K562 (cell line): ENCODE results near the gene MPIG6B. TPM values are rescaled to one million over a fixed set of nuclear protein-coding genes. Genes with fewer than 3 reads are reported as not detected.

Source experiments
- ATAC-seq: fragments of 200-7000 bp; cut with Tn5 transposase; 3 replicates; pipeline ENCODE4 v1.9.1; 2020; ENCODE audit warnings: moderate library complexity
- BruUV-seq: library from RNA; stranded (reverse); fragments of 400-500 nt; replicated peaks from 2 replicates; lab custom pipeline; 2021; lab: Mats Ljungman, UMichigan
- CTCF ChIA-PET: fragments of 300-600 bp; formaldehyde crosslinking; extraction: SDS; loops from one replicate; lab custom pipeline; 2021; ENCODE audit warnings: low intra/inter-chr PET ratio; lab: Yijun Ruan, JAX
- POLR2A ChIA-PET: fragments of 300-600, 350-650 bp; sonication (Branson Sonifier 250); formaldehyde crosslinking; extraction: SDS; loops from one replicate; lab custom pipeline; 2021; ENCODE audit warnings: antibody characterized with exemption, inconsistent platforms; lab: Yijun Ruan, JAX
- DNase-seq, 4 experiments: peaks; one replicate each; pipeline versions ENCODE4 v3.0.0 to v3.0.0-alpha.2; 2011 to 2018; ENCODE audit warnings: low spot score in 3 of 4, mixed read lengths in 3 of 4; ENCODE audit errors: extremely low read depth in 1 of 4
- FAIRE-seq: peaks from 2 replicates; lab custom pipeline; 2011; peaks lifted over from hg19 to GRCh38; lab: Jason Lieb, UNC
- H2AFZ ChIP-seq: 2 replicates; pipeline ENCODE4 v1.6.0; 2011; ENCODE audit warnings: low read depth, low read length, control low read depth, inconsistent platforms
- H3K27ac ChIP-seq: fragments of 200-600 bp; 3 replicates; pipeline ENCODE4 v1.8.0; 2011; ENCODE audit warnings: low read depth, mild to moderate bottlenecking, control low read depth, inconsistent platforms, low read length, moderate library complexity, mixed read lengths; ENCODE audit errors: extremely low read depth
- H3K27me3 ChIP-seq, 2 experiments: fragments of 300-600 bp in 1 of 2; 2 replicates in 1 of 2; 3 replicates in 1 of 2; pipeline versions ENCODE4 v1.6.0 to v1.8.0; 2011; ENCODE audit warnings: inconsistent platforms in 2 of 2, low read length in 2 of 2, mild to moderate bottlenecking in 1 of 2, mixed read lengths in 1 of 2, moderate library complexity in 1 of 2; ENCODE audit not compliant: control insufficient read depth in 2 of 2, insufficient read depth in 2 of 2
- H3K36me3 ChIP-seq: fragments of 300-600 bp; 3 replicates; pipeline ENCODE4 v1.8.0; 2011; ENCODE audit warnings: mild to moderate bottlenecking, low read length, inconsistent platforms; ENCODE audit not compliant: control insufficient read depth, insufficient read depth
- H3K4me1 ChIP-seq, 2 experiments: fragments of 200-600 bp in 1 of 2; replicated peaks in 1 of 2; 2 replicates in 1 of 2; 3 replicates in 1 of 2; pipeline versions ENCODE4 v1.5.1 to v1.8.0; 2011; ENCODE audit warnings: inconsistent platforms in 2 of 2, low read length in 2 of 2, mild to moderate bottlenecking in 1 of 2, mixed read lengths in 1 of 2, moderate library complexity in 1 of 2; ENCODE audit not compliant: control insufficient read depth in 2 of 2, insufficient read depth in 2 of 2
- H3K4me2 ChIP-seq: 2 replicates; pipeline ENCODE4 v1.6.1; 2011; ENCODE audit warnings: low read length, control low read depth, inconsistent platforms, mixed read lengths; ENCODE audit not compliant: insufficient read depth
- H3K4me3 ChIP-seq: fragments of 200-600 bp; sonication (generic), shearing (Covaris generic); 2 replicates; pipeline ENCODE4 v1.5.1; 2016; ENCODE audit warnings: control low read depth, inconsistent platforms
- H3K79me2 ChIP-seq: fragments of 200-600 bp; 3 replicates; pipeline ENCODE4 v1.8.0; 2011; ENCODE audit warnings: low read length, inconsistent platforms; ENCODE audit not compliant: control insufficient read depth, insufficient read depth
- H3K9ac ChIP-seq, 2 experiments: 2 replicates each; pipeline versions ENCODE4 v1.6.0 to v1.6.1; 2011; ENCODE audit warnings: low read depth in 2 of 2, low read length in 2 of 2, control low read depth in 1 of 2, inconsistent platforms in 1 of 2, mild to moderate bottlenecking in 1 of 2, mixed read lengths in 1 of 2; ENCODE audit not compliant: insufficient read depth in 1 of 2
- H3K9me1 ChIP-seq: one replicate; pipeline ENCODE4 v1.6.0; 2011; ENCODE audit warnings: inconsistent platforms, mild to moderate bottlenecking, low read length, moderate library complexity; ENCODE audit not compliant: control insufficient read depth, insufficient read depth
- H3K9me3 ChIP-seq: replicated peaks from 2 replicates; pipeline ENCODE4 v1.5.1; 2011; ENCODE audit warnings: low read depth, low read length, inconsistent platforms; ENCODE audit not compliant: control insufficient read depth, insufficient read depth
- H4K20me1 ChIP-seq: replicated peaks from 2 replicates; pipeline ENCODE4 v1.6.1; 2011; ENCODE audit warnings: low read length, inconsistent platforms, mixed read lengths; ENCODE audit not compliant: control insufficient read depth, insufficient read depth
- ARID1B ChIP-seq: fragments of 450-650 bp; IDR thresholded peaks from 2 replicates; pipeline ENCODE4 v1.6.1; 2016; ENCODE audit warnings: antibody characterized with exemption, mild to moderate bottlenecking, inconsistent platforms
- CBFA2T3 ChIP-seq: fragments of 450-650 bp; IDR thresholded peaks from 2 replicates; pipeline ENCODE4 v1.6.1; 2017
- ETV5 ChIP-seq: sonication (generic); formaldehyde crosslinking; IDR thresholded peaks from 2 replicates; pipeline ENCODE4 v1.4.0; 2020; ENCODE audit warnings: low read depth, mild to moderate bottlenecking, missing genetic modification reagents
- HDAC1 ChIP-seq, 2 experiments: fragments of 450-650 bp; IDR thresholded peaks; 2 replicates each; pipeline ENCODE4 v1.6.1; 2016 to 2017; ENCODE audit warnings: inconsistent platforms in 1 of 2, mild to moderate bottlenecking in 1 of 2, moderate library complexity in 1 of 2
- HDAC6 ChIP-seq: IDR thresholded peaks from 2 replicates; pipeline ENCODE4 v1.6.1; 2012; ENCODE audit warnings: low read depth, mild to moderate bottlenecking, control low read depth, inconsistent platforms, low read length, moderate library complexity
- HMGXB4 ChIP-seq: sonication (generic); formaldehyde crosslinking; IDR thresholded peaks from 2 replicates; pipeline ENCODE4 v1.8.1; 2023; ENCODE audit warnings: mild to moderate bottlenecking, missing genetic modification reagents
- JUND ChIP-seq, 2 experiments: IDR thresholded peaks; 2 replicates in 1 of 2; 3 replicates in 1 of 2; pipeline ENCODE4 v1.6.1; 2011; ENCODE audit warnings: borderline replicate concordance in 2 of 2, low read depth in 2 of 2, low read length in 2 of 2, improper control_type of control experiment in 1 of 2, missing biosample characterization in 1 of 2, missing genetic modification characterization in 1 of 2, missing genetic modification reagents in 1 of 2
- MECOM ChIP-seq: fragments of 250-450 bp; sonication (Bioruptor Pico); IDR thresholded peaks from 2 replicates; pipeline ENCODE4 v1.8.0; 2022; ENCODE audit warnings: inconsistent platforms
- MEF2D ChIP-seq: conservative IDR thresholded peaks from 2 replicates; pipeline ENCODE4 v1.6.1; 2016; ENCODE audit warnings: low read depth, missing genetic modification characterization, missing compliant biosample characterization
- NFATC3 ChIP-seq: fragments of 450-650 bp; IDR thresholded peaks from 2 replicates; pipeline ENCODE4 v1.6.1; 2017; ENCODE audit warnings: mild to moderate bottlenecking
- NFXL1 ChIP-seq: fragments of 450-650 bp; formaldehyde crosslinking; IDR thresholded peaks from 2 replicates; pipeline ENCODE4 v1.4.0; 2021; ENCODE audit warnings: mild to moderate bottlenecking
- PCBP2 ChIP-seq: fragments of 200-400 bp; formaldehyde crosslinking; IDR thresholded peaks from 2 replicates; pipeline ENCODE4 v1.6.1; 2018; ENCODE audit warnings: low read length, low read depth, mild to moderate bottlenecking, moderate library complexity; ENCODE audit not compliant: poor library complexity, severe bottlenecking
- RB1 ChIP-seq: fragments of 450-650 bp; IDR thresholded peaks from 2 replicates; pipeline ENCODE4 v1.6.1; 2017; ENCODE audit warnings: low read depth, mild to moderate bottlenecking
- SMARCA4 ChIP-seq: fragments of 450-650 bp; IDR thresholded peaks from 2 replicates; pipeline ENCODE4 v1.6.1; 2016
- SRF ChIP-seq, 2 experiments: fragments of 250-450, 450-650 bp in 1 of 2; sonication (Bioruptor Pico) in 1 of 2; sonication (generic) in 1 of 2; formaldehyde crosslinking; IDR thresholded peaks; 2 replicates each; pipeline versions ENCODE4 v1.5.0 to v1.5.1; 2020 to 2022; ENCODE audit warnings: mild to moderate bottlenecking in 1 of 2, missing genetic modification reagents in 1 of 2
- ZFX ChIP-seq: sonication (generic); formaldehyde crosslinking; IDR thresholded peaks from 2 replicates; pipeline ENCODE4 v1.8.0; 2022; ENCODE audit warnings: mild to moderate bottlenecking, missing genetic modification reagents, moderate library complexity
- ZNF143 ChIP-seq: sonication (generic); formaldehyde crosslinking; IDR thresholded peaks from 2 replicates; pipeline ENCODE4 v1.9.0; 2022; ENCODE audit warnings: mild to moderate bottlenecking, missing genetic modification reagents
- ZNF263 ChIP-seq: sonication (generic); formaldehyde crosslinking; IDR thresholded peaks from 2 replicates; pipeline ENCODE4 v1.8.0; 2022; ENCODE audit warnings: mild to moderate bottlenecking, missing genetic modification reagents, borderline replicate concordance
- ZNF551 ChIP-seq: fragments of 250-450 bp; sonication (Bioruptor Pico); IDR thresholded peaks from 2 replicates; pipeline ENCODE4 v1.5.0; 2021; ENCODE audit warnings: mild to moderate bottlenecking, moderate library complexity
- WGBS: fragments of 100-300 bp; shearing (Covaris generic); methylation state at CpG from one replicate; pipeline ENCODE4 v1.1.6; 2016; ENCODE audit warnings: low coverage, mixed read lengths; ENCODE audit not compliant: insufficient coverage; ENCODE audit errors: missing lambda C conversion rate; 5-methylcytosine and 5-hydroxymethylcytosine counted together
- in situ Hi-C: fragments of 300-500 bp; cut with MboI; formaldehyde crosslinking; loops from 4 replicates; pipeline ENCODE4 v1.15.0; 2018; ENCODE audit warnings: inconsistent platforms, mixed read lengths
- intact Hi-C: fragments of 100-400 bp; cut with micrococcal nuclease; formaldehyde crosslinking; loops from 2 replicates; pipeline ENCODE4 v1.14.2; 2022
- polyA plus RNA-seq, 8 experiments: library from polyadenylated mRNA; depleted of rRNA in 4 of 8; stranded (reverse) in 5 of 8; unstranded in 3 of 8; fragments of >200 nt; fragmentation: Nextera tagmentation in 2 of 8; fragmentation: Illumina TruSeq in 1 of 8; extraction: Ambion mirVana in 2 of 8; extraction: Trizol in 1 of 8; gene quantifications; 2 replicates each; pipeline versions ENCODE4 v1.2.1 to v1.2.3, GENCODE V29; 2011 to 2014; ENCODE audit warnings: inconsistent platforms in 1 of 8, missing spikeins in 1 of 8
- total RNA-seq, 7 experiments: library from RNA; depleted of rRNA in 6 of 7; stranded (reverse); fragments of >200 nt in 6 of 7; fragmentation: Illumina TruSeq in 2 of 7; extraction: Trizol in 2 of 7; gene quantifications; 2 replicates each; pipeline versions ENCODE4 v1.2.1 to v1.2.3, GENCODE V29; 2011 to 2021; ENCODE audit warnings: low replicate concordance in 1 of 7
- TF ChIP-seq, protein P1 (sequence below): fragments of 150-350 bp; conservative IDR thresholded peaks from 2 replicates; pipeline ENCODE4 v1.6.1; 2014; ENCODE audit warnings: low read length

Gene MPIG6B
- total and polyA plus RNA-seq, 9 of the 15 experiments (the other 6 are each of a cell fraction or from before 2014, with no cell fraction given): 0.11 to 1.2 (median 0.28) TPM; not detected in 1

DNA sequence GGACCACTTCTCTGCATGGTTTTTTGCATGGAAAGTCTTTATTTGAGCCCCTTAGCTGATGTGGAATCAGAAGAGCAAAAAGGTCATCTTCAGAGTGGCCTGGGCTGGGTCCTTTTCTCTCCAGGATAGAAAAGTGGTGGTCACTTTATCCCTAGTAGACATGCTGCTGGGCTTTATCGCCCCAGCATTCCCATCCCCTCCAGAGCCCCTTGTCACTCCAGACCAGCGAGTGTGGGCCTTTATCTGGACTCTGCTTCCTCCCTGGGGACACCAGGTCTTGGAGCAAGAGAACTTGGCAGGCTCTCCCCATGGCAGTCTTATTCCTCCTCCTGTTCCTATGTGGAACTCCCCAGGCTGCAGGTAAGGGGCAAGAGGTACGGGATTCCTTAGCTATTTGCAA, 16.6 kb upstream of the MPIG6B start, which contains the start of gene LY6G6F:
Gene LY6G6F, plus strand, starts transcription at position 268 of the 400 bp plus-strand sequence. Its CDS starts 41 bp downstream, at position 309.
- peaks cover 35 to 37% of the 10 kb centered on the region in 2 experiments for H3K4me1 ChIP-seq
- H3K4me3 ChIP-seq: no peak within 1 kb of the TSS
- peaks cover 4% of the 10 kb centered on the region; the same call in 2 of the 3 replicates for H3K36me3 ChIP-seq
- H3K27me3 ChIP-seq: no peaks in the 10 kb centered on the region
- H3K79me2 ChIP-seq: peaks cover 19% of the 10 kb centered on the region
- FAIRE-seq: no peak
- H3K4me2 ChIP-seq: peak within 1 kb of the TSS; percentile 44
- ATAC-seq: 0 out of 3 replicates have a peak, but pooled peaks have one; percentile 0
- no peaks in the 10 kb centered on the region; the same call in 1 of the 2 replicates for H4K20me1 ChIP-seq
- 8% methylated on average over 3 of the region's 3 CpGs for WGBS
- peak within 1 kb of the TSS; percentile 23 for H3K27ac ChIP-seq
- no peaks in the 10 kb centered on the region for H3K9me3 ChIP-seq
- peak within 1 kb of the TSS; percentile 91 for H2AFZ ChIP-seq
- DNase-seq: peak in 2 of 4 experiments; percentile 65 to 75
- POLR2A ChIA-PET: interaction anchor here (0.6 to 12.4 kb wide), 7 partner anchors 9 to 989 kb away, joined by 3 to 223 read pairs (median 4); partner anchors contain the start of genes DDAH2, LY6G6C, LY6G6D and MDC1
- H3K9me1 ChIP-seq: no peaks in the 10 kb centered on the region
- CTCF ChIA-PET: no interaction called here
- intact Hi-C loops: no loop called here
- H3K9ac ChIP-seq: peak within 1 kb of the TSS; percentile 23 to 46; a peak in 3 of 4 replicates
- in situ Hi-C loops: no loop called here
- BruUV-seq: no TSS peak
- no peak for TF ChIP-seq ZNF551
- TF ChIP-seq RB1: no peak
- no peak for TF ChIP-seq HDAC6
- TF ChIP-seq SRF (CRISPR knock-in tag; IDR thresholded peaks at IDR 0.05): peak in 1 of 2 experiments; percentile 83; a peak in 1 of 4 replicates
- 0 out of 2 replicates have a peak, but pooled peaks have one; percentile 21 for TF ChIP-seq ZNF263 (CRISPR knock-in tag)
- no peak for TF ChIP-seq HDAC1 (IDR thresholded peaks at IDR 0.05)
- no peak for TF ChIP-seq HMGXB4 (CRISPR knock-in tag)
- no peak for TF ChIP-seq MECOM (CRISPR knock-in tag)
- peak; percentile 25; the same call in 1 of the 2 replicates for TF ChIP-seq SMARCA4
- 0 out of 2 replicates have a peak, but pooled peaks have one; percentile 12 for TF ChIP-seq ZFX (CRISPR knock-in tag)
- 0 out of 2 replicates have a peak, but pooled peaks have one; percentile 31 for TF ChIP-seq ETV5
- 0 out of 2 replicates have a peak, but pooled peaks have one; percentile 24 for TF ChIP-seq MEF2D
- peak; percentile 12; the same call in 1 of the 2 replicates for TF ChIP-seq JUND (IDR thresholded peaks at IDR 0.05; ENCODE audit: borderline replicate concordance, low read depth, low read length)
- TF ChIP-seq JUND (tag; IDR thresholded peaks at IDR 0.05; ENCODE audit: borderline replicate concordance, low read depth, low read length): no peak
- TF ChIP-seq, protein P1, sequence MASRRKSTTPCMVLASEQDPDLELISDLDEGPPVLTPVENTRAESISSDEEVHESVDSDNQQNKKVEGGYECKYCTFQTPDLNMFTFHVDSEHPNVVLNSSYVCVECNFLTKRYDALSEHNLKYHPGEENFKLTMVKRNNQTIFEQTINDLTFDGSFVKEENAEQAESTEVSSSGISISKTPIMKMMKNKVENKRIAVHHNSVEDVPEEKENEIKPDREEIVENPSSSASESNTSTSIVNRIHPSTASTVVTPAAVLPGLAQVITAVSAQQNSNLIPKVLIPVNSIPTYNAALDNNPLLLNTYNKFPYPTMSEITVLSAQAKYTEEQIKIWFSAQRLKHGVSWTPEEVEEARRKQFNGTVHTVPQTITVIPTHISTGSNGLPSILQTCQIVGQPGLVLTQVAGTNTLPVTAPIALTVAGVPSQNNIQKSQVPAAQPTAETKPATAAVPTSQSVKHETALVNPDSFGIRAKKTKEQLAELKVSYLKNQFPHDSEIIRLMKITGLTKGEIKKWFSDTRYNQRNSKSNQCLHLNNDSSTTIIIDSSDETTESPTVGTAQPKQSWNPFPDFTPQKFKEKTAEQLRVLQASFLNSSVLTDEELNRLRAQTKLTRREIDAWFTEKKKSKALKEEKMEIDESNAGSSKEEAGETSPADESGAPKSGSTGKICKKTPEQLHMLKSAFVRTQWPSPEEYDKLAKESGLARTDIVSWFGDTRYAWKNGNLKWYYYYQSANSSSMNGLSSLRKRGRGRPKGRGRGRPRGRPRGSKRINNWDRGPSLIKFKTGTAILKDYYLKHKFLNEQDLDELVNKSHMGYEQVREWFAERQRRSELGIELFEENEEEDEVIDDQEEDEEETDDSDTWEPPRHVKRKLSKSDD: no peak
- peak; percentile 47 for TF ChIP-seq ARID1B
- TF ChIP-seq ZNF143 (CRISPR knock-in tag): no peak
- no peak for TF ChIP-seq PCBP2
- no peak for TF ChIP-seq NFATC3
- TF ChIP-seq NFXL1 (CRISPR knock-in tag): no peak
- peak; percentile 73 for TF ChIP-seq CBFA2T3
